ENCODE measurements around the gene CDCP1. TPM values are rescaled to one million over a fixed set of nuclear protein-coding genes. Genes with fewer than 3 reads are reported as not detected.
"Not testable (repeated sequence)": the region's sequence is repeated elsewhere in the genome, so short reads cannot be mapped to it uniquely, and the experiment has no call there.

Gene CDCP1
- total RNA-seq, 1 experiment from 2014 or later = 0.12 TPM

DNA sequence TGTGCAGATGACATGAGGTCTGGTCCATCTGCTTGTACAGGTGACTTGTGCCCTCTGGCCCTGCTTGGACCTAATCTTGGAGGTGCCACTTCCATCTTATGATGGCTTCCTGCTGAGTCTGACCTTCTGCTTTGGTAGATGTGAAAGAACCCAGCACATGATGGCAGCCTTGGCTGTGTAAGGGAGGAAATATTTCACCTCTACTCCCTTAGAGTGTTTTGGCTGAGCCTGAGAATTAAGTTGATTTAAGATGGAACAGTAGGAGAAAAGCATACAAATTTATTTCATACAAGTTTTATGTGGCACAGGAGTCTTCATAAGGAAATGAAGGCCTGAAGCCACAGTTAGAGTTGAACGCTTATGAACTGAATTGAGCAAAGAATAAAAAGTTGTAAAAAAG is 27.6 kb upstream of the CDCP1 start:
- DNase-seq (ENCODE audit: low spot score) = no peak

- DNase-seq (ENCODE audit: low spot score) = no peak
Measured at GRCh38 chr3:45171283-45171682, 25.1 kb upstream of the CDCP1 start.

- DNase-seq (ENCODE audit: low spot score) = no peak
Measured at GRCh38 chr3:45170096-45170495, 23.9 kb upstream of the CDCP1 start.

- DNase-seq (ENCODE audit: low spot score) = no peak
Measured at GRCh38 chr3:45169125-45169904, 23.1 kb upstream of the CDCP1 start.

GRCh38 chr3:45168451-45168850 is 22.3 kb upstream of the CDCP1 start:
- peak; percentile 28 for DNase-seq (ENCODE audit: low spot score)

DNA sequence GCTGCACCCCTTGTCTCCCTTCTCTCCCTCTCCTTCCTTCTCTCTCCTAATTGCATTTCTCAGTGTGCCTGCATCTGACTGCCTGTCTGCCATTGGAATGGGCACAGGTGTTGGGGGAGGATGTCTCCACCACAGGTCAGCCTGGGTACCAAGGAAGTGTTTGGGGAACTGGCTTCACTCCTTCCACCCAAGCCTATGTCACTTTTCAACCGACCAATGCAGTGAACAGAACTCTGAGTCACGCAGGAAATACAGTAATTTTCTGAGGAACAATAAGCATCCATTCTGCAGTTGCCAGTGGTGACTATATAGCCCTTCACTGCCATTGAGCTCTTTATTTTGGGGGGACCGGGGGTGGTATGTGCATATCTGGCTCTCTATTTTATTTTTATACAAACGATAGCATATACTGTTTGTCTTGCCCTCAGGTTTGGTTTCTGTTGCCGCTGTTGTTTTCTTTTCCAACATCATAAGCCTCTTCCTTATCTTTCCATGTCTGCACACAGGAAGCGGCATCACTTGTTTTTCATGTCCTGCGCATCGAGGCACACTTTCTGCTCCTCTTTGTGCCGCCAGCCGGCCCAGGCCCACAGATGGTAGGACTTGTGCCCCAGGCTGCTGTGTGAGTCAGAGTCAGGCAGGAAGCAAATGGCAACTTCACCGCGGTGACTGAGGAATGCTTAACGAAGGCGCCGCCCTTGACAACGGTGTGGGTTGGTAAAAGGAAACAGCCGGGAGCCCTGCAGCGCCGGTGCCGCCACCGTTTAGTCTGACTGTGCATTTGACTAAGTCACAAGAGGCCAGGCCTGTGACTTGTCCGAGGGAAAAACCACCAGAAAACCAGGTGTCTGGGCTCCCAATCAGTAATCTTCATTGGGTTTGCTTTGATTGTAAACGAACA is 21.1 kb upstream of the CDCP1 start:
- DNase-seq (ENCODE audit: low spot score) = peak; percentile 97

DNA sequence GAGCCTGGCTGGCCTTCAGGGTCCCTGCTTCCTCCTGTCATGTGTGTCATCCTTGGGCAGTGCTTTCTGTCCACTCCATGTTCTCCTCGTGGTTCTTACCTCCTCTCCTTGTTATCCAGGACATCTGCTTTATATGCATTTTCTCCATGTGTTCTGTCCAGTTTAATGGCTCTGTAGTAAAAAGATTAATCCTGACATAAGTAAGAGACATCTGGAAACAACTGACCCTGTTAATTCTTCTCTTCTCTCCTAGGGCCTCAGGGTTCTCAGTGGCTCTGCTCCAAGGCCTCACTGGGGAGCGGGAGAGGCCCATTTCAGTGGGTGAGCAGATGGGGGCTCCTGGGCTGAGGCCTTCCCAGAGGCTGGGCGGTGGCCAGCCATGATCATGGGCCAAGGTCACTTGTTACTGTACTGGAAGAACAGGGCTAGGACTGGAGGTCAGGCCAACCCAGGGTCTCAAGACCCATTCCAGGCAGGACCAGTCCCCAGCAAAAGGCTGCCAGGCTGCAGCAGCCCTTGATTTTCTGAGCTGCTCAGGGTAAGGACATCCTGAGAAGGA is 20.2 kb upstream of the CDCP1 start:
- no peak for DNase-seq (ENCODE audit: low spot score)

GRCh38 chr3:45165497-45166283 is 19.5 kb upstream of the CDCP1 start:
- no peak for DNase-seq (ENCODE audit: low spot score)

DNA sequence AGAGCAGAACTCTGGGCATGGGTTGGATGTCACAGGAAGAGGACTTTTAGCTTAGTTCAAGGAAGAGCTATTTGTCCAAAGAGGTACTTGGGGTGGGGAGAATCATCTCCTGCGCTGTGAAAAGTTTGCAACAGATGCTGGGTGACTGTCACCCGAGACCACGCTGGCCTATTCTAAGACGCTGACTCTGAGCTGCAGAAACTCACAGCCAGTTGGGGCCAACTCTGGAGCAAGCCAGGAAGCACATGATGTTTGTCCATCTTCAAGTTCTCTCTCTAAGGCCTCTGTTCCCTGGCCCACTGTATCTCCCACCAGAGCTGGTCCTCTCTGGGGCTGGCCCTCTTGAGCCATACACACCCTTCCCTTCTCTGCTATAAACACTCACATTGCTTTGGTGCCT is 17.9 kb upstream of the CDCP1 start:
- DNase-seq (ENCODE audit: low spot score) = no peak

DNA sequence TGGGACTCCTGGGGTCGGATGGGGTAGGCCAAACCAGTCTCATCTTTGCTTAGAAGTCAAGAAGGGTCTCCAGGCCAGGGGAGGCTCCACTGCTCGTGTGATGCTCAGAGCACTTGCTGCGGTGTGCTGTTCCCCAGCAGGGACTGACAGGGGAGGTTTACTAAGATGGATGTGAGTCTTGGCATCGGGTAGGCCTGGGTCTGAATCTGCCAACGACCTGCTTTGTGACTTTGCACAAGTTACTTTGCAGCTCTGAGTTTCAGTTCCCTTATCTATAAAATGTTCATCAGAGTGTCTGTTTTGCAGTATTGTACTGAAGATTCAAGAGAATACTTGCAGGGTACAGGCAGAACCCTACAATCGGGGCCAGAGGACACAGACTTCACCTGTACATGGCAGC is 17.3 kb upstream of the CDCP1 start:
- DNase-seq (ENCODE audit: low spot score) = no peak

- peak; percentile 31 for DNase-seq (ENCODE audit: low spot score)
Measured at GRCh38 chr3:45154641-45155147, 8.5 kb upstream of the CDCP1 start.

- no peak for DNase-seq (ENCODE audit: low spot score)
Measured at GRCh38 chr3:45153658-45154437, 7.7 kb upstream of the CDCP1 start.

GRCh38 chr3:45152307-45152706 is 6.1 kb upstream of the CDCP1 start:
- no peak for DNase-seq (ENCODE audit: low spot score)

DNA sequence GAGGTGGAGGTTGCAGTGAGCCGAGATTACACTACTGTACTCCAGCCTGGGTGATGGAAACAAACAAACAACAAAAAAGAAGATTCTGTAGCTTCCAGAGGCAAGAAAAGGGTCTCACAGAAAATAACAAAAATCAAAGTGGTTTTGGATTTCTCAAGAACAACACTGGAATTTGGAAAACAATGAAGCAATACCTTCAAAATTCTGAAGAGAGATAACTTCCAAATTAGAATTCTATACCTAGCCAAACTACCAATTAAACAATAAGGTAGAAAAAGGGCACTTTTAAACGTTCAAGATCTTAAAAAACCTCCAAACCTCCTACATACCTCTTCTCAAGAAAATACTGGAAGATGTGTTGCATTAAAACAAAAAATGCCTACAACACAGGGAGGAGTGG is 4.9 kb upstream of the CDCP1 start:
- DNase-seq (ENCODE audit: low spot score) = no peak

DNA sequence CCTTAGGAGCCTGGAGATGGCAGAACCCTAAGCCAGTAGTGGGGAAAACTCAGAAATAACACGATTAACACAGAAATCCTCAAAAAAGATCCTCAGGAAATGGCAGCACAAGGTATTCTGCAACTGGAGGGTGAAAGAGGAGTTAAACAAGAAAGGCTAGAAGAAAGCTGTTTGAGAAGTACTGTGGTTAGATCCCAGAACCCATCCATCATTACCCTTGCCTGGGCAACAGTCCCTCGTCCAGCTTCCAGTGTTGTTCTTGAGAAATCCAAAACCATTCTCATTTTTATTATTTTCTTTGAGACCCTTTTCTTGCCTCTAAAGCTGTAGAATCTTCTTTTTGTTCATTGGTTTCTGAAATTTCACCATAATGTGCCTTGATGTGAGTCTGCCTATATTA is 2.7 kb upstream of the CDCP1 start:
- no peak for DNase-seq (ENCODE audit: low spot score)

- no peak for DNase-seq (ENCODE audit: low spot score)
Measured at GRCh38 chr3:45145223-45145622, 955 bp downstream of the CDCP1 start.

DNA sequence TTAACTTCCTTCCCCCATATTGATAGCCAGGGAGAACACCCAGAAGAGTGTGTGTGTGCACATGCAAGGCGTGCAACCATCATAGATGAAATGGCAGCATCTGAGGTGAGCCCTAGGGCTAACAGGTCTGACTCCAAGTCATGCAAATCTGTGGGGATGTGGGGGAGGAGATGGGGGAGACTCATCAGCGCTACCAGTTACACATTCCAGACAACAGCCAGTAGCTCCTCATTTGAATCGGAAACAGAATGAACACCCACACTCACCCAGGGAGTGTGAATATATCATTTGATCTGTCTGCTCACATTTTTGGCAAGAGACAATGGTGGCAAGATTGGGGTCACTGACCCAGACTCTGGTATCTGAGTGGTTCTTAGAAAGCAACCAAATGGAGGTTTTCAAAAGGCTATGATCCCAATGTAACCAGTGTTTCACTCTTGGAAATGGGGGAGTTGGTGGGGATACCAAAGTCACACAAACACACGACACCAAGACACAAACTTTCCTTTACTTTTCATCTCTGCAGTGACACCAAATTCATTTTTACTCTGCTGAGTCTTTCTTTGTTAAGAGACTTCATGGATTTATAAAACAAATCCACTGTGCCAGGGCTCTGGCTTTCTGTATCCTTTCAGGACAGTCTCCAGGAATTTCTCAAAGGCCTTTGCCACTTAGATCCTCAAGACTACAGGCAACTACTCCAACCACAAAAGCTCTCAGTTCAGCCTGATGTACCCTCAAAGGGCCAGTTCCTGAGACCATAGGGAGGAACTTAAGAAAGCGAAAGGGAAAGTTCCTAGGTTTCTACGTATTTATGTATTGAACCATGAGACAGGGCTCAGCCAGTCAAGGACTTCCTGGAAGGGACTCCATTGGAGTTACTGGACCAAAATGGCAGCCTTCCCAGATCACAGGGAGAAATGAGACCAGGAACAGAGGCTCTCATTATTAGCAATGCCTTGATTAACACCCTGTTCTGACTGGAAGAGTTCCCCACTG is 2.2 kb downstream of the CDCP1 start:
- no peak for DNase-seq (ENCODE audit: low spot score)

DNA sequence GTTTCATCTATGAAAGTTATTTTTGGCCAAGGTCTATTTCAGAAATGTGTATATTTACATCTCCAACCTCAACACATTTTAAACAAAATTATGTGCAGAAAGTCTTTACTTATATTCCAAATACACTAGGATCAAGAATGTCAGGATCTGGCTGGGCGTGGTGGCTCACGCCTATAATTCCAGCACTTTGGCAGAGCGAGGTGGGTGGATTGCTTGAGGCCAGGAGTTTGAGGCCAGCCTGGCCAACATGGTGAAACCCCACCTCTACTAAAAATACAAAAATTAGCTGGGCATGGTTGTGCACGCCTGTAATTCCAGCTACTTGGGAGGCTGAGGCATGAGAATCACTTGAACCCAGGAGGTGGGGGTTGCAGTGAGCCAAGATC is 5.4 kb downstream of the CDCP1 start:
- not testable (repeated sequence) for DNase-seq (ENCODE audit: low spot score)

GRCh38 chr3:45140141-45140769 is 5.9 kb downstream of the CDCP1 start:
- peak; percentile 38 for DNase-seq (ENCODE audit: low spot score)
